Activated T-helper 1 cell treated with Interleukin-2 at 50 U/mL for 16 hours (primary cell): ENCODE results near the gene MCRIP1.

ENCODE experiments used
- DNase-seq: peaks from one replicate; pipeline ENCODE4 v3.0.0-alpha.2; 2020; ENCODE audit warnings: low read depth

Gene MCRIP1

DNA sequence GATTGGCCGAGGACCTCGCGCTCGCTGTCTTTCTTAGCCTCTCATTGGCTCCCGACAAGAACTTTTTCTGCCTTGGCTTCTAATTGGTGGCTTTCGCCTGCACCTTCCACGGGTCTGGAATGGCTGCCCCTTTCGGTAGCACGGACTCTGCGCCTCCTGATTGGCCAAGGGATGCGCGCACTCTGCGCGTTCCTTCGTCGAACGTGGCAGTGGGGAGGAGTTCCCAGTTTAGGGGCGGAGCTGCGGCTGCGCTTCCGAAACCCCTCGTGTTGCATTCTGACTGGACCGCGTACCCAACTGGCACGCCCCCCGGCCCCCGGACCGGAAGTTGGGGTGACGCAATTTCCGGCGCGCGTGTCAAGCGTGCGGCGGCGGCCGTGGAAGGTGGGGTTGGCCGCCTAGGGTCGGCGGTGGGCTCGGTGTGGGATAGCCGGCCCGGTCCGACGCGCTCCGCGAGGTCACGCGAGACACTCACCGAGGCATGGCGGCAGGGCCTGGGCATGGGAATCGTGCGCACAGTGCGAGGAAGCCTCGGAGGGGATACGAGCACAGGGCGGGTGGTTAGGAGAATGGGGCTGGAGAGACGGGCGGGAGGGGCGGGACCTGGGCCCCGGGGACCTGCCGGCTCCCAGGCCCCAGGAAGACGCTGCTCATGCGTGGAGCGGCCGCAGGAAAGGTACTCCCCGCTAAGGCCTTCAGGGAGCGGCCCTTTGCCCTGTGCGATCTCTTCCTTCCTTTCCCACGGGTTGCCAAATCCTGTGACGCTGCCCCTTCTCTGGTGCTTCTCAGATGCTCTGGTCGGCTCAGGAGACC lies 27.9 kb upstream of the MCRIP1 start:
- DNase-seq: peak; percentile 99

DNA sequence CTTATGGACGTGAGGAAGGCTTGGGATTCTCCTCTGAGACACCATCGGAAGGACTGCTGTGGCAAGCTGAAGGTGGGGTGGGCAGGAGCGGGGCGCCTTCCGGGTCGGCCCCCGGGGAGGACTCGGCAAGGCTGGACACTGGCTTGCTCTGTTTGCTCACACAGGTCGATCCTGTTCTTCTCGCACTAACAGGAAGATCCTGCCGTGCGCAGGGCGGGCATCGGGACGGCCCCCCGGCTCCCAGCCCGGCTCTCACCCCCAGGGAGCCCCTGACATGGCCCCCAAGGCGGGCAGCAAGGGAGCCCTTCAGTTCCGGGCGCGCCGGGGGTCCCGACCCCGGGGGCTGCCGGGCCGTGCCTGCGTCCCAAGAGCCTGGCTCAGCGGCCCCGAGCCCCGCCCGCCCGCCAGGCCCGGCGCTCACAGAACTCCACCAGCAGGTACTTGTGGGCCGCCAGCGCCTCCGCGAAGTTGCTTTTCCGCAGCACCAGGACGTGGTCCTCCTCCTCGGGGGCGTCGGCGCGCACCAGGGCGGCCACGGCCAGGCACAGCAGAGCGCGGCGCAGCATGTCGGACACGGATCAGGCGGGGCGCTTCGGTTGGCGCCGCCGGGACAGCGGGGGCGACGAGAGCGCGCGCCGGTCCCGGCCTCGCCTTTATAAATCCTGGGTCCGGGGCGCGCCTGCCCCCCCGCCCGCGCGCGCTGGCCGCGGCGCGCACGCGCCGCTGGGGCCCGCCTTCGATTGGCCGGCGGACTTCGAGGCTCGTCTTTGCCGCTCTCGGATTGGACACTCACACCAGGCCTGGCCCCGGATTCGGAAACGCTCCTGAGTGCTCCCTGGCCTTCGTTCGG lies 27.0 kb upstream of the MCRIP1 start, which contains the start of gene P4HB:
Gene P4HB, minus strand, starts transcription at position 630 of the 850 bp plus-strand sequence. Its CDS starts 64 bp downstream, at position 566.
- DNase-seq: no peak

DNA sequence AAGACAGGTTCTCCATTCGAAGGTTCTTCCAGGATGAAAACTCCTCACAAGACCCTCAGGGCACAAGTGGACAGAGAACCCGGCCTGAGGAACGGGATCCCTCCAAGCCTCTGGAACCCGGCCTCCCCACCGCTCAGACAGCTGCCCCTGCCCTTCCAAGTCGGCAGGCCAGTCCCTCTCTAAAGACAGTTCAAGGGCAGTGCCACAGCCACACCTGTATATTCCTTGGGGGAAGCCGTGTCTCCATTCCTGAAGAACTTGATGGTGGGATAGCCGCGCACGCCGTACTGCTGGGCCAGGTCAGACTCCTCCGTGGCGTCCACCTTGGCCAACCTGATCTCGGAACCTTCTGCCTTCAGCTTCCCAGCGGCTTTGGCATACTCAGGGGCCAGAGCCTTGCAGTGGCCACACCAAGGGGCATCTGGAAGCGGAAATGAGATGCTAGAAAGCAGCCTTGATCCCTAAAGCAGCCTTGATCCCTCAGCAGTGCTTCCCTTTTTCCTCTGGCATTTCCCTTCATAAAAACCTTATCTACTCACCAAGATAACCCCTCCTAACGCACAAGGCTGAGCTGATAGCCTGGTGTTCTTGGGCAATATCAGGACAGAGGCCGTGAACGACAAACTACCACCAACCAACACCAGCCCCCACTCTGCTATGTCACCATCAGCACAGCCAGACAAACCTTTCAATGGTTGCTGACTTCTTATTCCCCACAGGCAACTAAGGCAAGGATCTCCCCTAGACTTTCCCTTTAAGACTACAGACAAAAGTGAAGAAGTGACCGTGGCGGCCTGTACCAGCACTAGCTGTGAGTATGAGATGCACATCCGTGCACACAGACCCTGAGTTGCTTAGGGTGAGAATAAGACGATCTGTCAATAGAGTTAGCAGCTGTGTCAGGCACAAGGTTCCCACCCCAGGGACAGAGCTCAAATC lies 26.1 kb upstream of the MCRIP1 start:
- no peak for DNase-seq

DNA sequence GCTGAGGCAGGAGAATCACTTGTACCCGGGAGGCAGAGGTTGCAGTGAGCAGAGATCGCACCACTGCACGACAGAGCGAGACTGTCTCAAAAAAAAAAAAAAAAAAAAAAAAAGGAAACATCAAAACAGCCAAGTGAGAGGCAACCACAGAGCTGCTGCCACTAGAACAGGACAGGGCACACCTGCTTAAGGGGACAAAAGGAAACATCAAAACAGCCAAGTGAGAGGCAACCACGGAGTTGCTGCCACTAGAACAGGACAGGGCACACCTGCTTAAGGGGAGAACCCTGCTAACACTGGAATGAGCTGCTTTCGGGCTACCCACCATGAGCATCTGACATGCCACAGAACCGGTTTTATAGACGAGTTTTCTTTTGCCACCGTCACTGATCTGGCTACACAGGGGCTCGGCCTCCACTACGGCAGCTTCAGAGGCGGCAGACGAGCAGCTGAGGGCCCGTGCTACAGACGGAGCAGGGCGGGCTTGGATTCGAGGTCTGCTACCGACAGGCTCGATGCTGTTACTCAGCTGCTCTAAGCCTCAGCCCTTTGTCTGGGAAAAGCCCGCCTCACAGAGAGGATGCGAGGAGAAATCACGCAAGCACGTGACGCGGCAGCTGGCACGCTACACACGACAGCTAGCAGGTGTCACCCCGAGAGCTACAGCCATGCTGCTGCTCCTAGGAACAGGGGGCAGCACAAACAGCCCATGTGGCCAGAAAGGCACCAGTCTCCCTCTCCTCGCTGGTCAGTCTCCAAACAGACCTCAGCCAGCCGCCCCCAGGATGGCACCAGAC lies 25.3 kb upstream of the MCRIP1 start:
- DNase-seq: no peak

DNA sequence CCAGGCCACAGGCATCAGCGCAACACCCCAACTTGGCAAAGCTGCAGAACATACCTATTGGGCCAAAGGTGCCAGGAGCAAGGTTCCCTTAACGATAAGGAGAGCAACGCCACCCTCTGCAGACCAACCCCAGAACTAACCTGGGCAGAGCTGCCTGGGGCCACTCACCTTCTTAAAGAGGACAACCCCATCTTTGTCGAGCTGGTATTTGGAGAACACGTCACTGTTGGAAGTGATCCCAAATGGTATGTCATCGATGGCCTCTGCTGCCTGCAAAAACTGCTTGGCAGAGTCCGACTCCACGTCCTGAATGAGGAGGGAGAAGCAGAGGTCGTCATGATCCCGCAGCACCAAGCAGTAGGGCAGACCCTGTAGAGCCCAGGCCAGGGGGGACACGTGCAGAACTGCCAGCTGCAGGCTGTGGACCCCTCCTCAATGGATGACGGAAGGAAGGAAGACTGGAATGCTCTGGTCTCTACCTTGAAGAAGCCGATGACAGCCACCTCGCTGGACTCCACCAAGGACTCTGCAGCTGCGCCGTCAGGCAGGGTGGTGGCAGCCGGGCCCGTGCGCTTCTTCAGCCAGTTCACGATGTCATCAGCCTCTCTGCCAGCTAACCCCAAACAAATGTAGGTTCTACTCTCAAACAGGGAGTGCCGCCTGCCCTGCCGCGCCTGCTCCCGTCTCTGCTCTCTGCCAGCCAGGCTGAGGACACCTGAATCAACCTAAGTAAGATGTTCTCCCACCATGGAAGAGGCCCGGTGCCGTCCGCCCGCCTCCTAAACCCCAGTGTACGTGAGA lies 22.1 kb upstream of the MCRIP1 start:
- no peak for DNase-seq

DNA sequence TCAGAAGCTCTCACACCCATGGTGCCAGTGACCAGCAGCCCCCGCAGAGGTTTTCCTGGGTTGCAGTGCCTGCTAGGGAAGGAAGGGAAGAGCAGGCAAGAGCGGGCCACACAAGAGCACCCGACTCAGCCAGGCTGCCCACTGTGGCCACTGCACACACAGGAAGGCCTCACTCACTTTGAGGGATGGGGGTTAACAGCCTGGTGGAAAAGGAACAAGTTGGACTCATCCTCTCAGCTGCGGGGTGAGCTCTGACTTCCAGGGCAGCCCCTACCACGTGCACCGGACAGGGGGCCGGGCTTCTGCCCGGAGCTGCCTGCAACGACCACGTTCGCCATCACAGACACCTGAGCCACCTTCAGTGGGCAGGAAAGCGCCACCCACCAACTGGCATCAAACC lies 19.1 kb upstream of the MCRIP1 start:
- DNase-seq: no peak

DNA sequence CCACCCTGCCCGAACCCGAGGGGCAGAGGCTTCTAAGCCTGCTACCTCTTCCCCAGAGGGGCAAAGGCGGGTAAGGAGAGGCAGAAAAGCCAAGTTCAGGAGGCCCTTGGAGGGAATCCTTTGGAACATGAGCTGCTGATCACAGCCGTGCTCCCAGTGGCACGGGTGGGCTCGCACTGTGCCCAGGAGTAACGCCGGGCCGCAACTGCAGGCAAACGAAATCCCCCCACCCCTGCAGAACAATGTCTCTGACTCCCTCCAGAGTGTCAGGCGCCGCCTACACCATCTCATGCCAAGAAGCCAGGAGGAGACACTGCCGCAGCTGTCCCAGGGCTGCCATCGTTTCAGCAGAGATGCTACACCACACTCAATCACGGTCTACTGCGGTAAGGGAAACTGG lies 18.3 kb upstream of the MCRIP1 start:
- DNase-seq: no peak

DNA sequence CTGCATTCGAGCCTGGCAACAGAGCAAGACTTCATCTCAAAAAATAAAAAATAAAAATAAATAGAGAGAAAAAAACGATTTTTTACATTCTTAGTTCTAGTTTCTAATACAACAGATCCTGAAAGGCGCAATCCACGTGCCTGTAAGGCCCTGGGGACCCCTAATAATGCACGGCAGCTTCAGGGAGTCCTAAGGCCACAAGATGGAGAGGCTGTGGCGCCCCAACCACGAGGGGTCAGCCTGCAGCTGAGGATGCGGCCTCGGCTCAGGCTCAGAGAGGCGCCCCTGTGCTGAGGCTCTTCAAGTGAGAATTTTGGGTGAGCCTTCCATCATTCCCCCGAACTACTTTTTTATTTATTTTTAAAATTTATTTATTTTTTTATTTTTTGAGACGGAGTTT lies 16.4 kb upstream of the MCRIP1 start:
- no peak for DNase-seq

DNA sequence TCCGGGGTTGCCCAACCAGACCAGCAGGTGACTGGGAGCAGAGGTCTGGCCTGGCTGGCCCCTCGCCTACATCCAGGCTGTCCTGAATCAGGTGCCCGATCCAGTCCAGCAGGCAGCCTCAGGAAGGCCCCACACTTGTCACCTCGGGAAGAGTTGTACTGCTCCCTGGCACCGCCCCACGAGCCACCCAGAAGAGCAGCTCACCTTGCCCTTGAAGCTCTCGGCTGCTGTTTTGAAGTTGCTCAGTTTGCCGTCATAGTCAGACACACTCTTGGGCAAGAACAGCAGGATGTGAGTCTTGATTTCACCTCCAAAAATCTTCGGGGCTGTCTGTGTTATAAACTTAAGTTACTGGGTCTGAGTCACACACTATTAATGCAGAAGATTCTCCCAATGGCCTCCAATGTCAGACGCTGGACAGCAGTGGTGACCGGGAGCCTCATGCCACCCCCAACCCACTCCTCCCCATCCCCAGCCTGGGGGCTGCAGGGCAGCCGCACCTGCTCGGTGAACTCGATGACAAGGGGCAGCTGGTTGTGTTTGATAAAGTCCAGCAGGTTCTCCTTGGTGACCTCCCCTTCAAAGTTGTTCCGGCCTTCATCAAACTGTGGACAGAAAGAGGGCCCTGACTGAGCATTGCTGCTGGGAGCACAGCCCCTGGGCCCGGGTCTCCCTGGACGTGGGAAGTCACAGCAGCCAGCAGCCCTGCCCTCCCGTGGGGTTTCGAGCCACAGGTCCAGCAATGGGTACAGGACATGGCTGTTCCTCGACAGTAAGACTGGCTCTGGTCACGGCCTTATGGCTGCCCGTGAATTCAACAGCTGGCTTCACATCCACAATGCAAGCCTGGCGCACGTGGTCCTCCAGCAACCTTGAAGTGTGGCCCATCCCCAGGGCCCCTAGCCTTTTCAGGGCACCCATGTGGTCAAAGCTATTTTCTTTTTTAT lies 13.9 kb upstream of the MCRIP1 start:
- no peak for DNase-seq

DNA sequence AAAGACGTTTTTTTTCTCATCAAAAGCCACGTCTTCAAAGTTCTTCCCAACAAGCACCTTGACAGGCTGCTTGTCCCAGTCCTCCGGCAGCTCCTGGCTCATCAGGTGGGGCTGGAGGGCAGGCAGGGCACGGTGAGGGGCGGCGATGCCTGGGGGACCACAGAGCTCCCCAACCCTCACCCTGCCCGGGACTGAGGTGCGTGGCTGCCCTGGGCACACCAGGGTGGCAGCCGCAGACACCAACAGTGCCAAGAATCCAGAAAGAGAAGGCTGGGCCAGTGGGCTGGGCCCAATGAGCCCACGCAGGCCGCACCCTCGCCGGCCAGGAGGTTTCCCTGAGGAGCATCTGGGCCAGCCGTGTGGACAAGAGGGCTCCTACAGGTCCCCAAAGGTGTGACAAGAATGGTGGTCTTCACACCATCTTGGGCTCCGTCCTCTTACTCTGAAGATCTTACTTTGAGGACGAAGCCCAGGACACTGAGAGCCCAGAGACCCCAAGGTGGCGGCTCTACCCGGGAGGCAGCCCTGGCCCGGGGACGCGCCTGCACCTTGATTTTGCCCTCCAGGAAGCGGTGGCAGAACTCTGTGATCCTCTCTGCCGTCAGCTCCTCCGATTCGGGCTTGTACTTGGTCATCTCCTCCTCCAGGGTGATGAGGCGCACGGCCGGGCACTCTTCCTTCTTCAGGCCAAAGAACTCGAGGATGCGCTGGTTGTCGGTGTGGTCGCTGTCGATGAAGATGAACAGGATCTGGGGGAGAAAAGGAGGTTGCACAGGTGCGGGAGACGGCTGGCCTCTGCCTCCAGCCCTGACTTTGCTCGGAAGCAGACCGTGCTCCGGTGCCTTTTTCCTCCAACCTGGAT lies 13.0 kb upstream of the MCRIP1 start:
- DNase-seq: no peak

DNA sequence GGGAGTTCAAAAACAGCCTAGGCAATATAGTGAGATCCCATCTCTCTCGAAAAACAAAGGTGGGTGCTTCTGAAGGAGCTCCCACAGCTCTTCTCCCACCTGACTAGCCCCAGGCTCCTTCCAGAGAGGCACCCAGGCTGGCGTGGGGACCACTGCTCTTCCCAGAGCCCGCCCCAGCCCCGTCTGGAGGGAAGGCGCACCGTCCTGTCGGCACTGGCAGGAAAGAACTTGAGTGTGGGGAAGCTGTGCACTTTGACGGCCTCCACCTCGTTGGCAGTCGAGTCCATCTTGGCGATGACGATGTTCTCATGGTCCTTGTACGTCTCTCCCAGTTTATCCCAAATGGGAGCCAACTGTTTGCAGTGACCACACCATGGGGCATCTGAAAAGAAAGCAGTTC lies 12.3 kb upstream of the MCRIP1 start:
- DNase-seq: no peak

DNA sequence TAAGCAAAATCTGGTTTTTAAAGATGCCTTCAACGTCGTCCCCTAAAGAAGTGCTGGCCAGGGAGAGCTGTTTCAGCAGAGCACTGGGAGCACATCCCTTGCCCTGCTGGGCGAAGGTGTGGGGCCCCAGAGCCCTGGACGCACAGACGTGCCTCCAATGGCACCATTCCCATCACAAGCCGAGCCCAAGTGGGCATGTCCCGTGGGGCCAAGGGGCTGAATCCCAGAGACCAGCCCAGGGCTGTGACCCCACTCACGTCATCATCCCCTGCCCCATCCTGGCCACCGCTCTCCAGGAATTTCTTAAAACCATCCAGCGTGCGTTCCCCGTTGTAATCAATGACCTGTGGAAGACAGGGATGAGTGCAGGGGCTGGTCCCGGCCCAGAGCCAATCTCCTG lies 11.8 kb upstream of the MCRIP1 start:
- DNase-seq: no peak

DNA sequence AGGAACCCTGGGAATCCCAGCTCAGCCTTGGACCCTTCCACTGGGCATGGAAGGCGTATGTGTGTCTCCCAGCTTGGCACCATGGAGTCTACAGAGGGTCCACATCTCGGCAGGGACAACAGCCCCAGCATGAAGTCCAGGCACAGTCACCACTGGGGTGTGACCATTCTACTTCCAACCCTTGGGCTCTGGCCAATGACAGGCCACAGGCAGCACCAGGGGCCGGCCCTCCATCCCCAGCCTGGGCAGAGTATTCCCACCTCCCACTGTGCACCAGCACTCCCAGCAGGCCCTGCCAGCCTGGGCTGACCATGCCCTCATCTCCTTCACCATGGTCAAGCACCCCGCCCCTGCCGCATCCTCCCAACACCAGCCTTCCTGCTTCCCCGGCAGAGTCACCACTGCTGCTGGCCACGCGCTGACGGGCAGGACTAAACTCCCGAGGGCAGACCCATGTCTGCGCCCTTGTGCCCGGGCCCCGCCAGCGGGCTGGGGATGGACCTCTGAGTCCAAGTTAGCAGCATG lies 11.3 kb upstream of the MCRIP1 start:
- DNase-seq: no peak

DNA sequence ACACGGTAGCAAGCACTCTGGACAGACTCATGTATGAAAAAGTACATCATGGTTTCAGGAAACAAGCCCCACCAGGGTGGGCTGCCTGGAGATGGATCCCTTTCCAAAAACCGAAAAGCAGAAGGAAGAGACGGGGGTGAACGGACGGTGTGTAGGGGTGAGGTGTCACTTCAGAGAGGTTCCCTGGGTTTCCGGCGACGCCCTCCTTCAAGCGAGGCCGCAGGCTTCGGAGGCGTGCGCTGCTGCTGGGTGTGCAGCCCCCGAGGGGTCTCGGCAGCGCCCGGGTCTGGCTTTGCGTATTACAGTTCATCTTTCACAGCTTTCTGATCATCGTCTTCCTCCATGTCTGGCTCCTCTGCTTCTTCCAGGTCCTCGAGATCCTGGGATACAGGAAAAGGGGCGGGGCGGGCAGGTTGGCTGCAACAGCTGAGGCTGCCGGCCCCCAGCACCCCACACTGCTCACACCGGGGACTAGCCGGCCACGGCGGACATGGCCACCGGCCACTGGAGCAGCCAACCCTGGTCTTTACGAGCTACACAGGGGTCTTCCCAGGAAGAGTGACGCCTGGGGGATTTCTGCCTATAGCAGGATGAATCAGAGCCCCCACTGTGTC lies 10.7 kb upstream of the MCRIP1 start:
- no peak for DNase-seq

DNA sequence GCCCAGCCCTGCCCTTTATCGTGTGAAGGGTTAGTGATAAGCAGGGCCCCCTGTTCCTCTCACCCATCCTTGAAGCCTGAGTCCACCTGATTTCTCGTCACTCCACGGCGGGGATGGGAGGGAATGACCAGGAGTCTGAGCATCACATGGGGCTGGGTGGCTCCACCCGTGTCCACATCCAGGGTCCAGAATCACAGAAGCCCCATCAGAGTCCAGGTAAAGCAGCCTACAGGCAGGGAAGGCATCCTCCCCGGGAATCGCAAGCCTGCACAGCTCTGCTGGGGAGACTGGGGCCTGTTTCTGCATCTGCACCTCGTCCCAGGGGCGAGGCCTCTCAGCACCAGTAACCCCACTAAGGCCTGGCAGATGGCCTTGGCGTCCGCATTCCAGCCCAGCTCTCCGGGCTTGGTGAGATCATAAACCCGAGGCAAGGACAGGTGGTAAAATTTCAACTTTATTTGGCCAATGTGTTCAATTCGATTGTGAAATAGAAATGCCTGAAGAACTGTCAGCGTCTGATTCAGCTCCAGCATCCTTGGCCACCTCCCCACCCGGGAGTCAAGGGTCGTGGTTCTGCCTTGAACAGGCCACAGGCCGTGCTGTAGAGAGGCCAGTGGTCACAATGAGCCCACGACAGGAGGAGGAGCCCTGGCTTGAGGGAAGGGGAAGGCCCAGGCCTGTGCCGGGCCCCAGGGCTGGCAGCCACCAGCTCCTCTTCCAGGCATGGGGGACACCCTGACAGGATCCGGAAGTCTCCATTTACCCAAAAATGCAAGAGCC lies 9.8 kb upstream of the MCRIP1 start:
- DNase-seq: no peak

DNA sequence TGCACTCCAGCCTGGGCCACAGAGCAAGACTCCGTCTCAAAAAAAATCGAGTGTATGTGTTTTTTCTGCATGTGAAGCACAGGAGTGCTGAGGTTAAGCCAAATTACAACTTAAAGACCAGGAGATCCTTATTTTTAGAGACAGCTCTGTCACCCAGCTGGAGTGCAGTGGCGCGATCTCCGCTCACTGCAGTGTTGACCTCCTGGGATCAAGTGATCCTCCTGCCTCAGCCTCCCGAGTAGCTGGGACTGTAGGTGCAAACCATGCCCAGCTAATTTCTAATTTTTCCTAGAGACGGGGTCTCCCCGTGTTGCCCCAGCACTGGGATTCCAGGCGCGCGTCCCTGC lies 9.3 kb upstream of the MCRIP1 start:
- DNase-seq: no peak

DNA sequence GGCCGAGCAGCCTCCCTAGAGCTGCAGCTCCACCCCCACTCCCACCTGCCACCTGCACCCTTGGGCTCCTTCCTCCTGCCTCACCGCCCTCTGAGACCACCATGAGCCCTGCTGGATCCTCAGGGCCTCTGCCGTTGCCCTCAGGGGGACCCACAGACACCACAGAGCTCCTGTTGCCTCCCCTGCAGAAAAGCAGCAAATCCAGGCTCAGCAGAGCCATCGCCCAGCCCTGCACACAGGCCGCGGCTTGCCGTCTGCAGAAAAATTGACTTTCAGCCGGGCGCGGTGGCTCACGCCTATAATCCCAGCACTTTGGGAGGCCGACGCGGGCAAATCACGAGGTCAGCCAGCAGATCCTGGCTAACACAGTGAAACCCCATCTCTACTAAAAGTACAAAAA lies 8.8 kb upstream of the MCRIP1 start:
- DNase-seq: no peak
